Kidney tubule cell (primary cell): Measurements from ENCODE around the gene DOK1.
"Not testable (repeated sequence)": the region's sequence is repeated elsewhere in the genome, so short reads cannot be mapped to it uniquely, and the experiment has no call there.

Experiments used
- DNase-seq: peaks from one replicate; pipeline ENCODE4 v3.0.0-alpha.2; 2018; ENCODE audit warnings: low spot score

Gene DOK1

GRCh38 chr2:74548900-74549826, 5.4 kb upstream of the DOK1 start:
- peak; percentile 58 for DNase-seq

- no peak for DNase-seq
Observed at GRCh38 chr2:74550231-74550630, 4.3 kb upstream of the DOK1 start.

GRCh38 chr2:74551530-74551929, 3.0 kb upstream of the DOK1 start:
- DNase-seq: no peak

- DNase-seq: no peak
Observed at GRCh38 chr2:74551942-74552913, 2.3 kb upstream of the DOK1 start.

- DNase-seq: no peak
Observed at GRCh38 chr2:74552914-74553811, 1.4 kb upstream of the DOK1 start.

GRCh38 chr2:74554820-74555531, 456 bp downstream of the DOK1 start:
- peak; percentile 66 for DNase-seq

- no peak for DNase-seq
Observed at GRCh38 chr2:74555610-74556103, 1.1 kb downstream of the DOK1 start.

- no peak for DNase-seq
Observed at GRCh38 chr2:74556159-74556558, 1.6 kb downstream of the DOK1 start.

GRCh38 chr2:74556831-74557370, 2.4 kb downstream of the DOK1 start:
- DNase-seq: no peak

- DNase-seq: no peak
Observed at GRCh38 chr2:74558284-74559230, 4.0 kb downstream of the DOK1 start.

- DNase-seq: no peak
Observed at GRCh38 chr2:74559912-74560311, 5.4 kb downstream of the DOK1 start.

GRCh38 chr2:74560591-74560990, 6.1 kb downstream of the DOK1 start:
- DNase-seq: peak; percentile 71

- not testable (repeated sequence) for DNase-seq
Observed at GRCh38 chr2:74561022-74561421, 6.5 kb downstream of the DOK1 start.

- no peak for DNase-seq
Observed at GRCh38 chr2:74562126-74562775, 7.7 kb downstream of the DOK1 start.

- DNase-seq: no peak
Observed at GRCh38 chr2:74564222-74564621, 9.7 kb downstream of the DOK1 start.

- no peak for DNase-seq
Observed at GRCh38 chr2:74566076-74566753, 11.7 kb downstream of the DOK1 start.

- peak; percentile 76 for DNase-seq
Observed at GRCh38 chr2:74566754-74567085, 12.2 kb downstream of the DOK1 start.

GRCh38 chr2:74567881-74568280, 13.4 kb downstream of the DOK1 start:
- no peak for DNase-seq
